ENCODE data around the gene KSR2.

DNA sequence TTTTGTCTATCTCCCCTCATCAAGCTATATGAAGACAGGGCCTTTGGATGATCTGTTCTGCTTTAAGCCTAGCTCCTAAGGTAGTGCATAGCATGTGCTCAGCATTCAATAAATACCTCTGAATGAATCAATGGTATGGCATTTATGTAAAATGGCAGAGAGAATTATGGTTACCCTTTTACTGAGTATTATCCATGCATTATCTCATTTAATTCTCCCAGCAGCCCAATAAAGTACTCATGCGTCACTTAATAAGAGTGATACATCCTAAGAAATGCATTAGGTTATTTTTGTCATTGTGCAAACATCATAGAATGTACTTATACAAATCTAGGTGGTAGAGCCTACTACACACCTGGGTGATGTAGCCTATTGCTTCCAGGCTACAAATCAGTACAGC, 269.7 kb downstream of the KSR2 start:
- TF ChIP-seq CTCF (IDR thresholded peaks at IDR 0.05) (no peak), POLR2A (IDR thresholded peaks at IDR 0.05) (no peak), EP300 (IDR thresholded peaks at IDR 0.05) (no peak)

All from ovary (tissue), 3 donors.